ENCODE measurements around the gene SLX4IP. TPM values are rescaled to one million over a fixed set of nuclear protein-coding genes. Genes with fewer than 3 reads are reported as not detected.

Gene SLX4IP
- total RNA-seq, 1 donor from 2014 or later = 6.3 TPM

- Mint-ChIP-seq H3K9me3 (no peaks in the 10 kb centered on the region), H3K4me3 (ENCODE audit: low read depth) (peak overlapping the region; percentile 14), H3K36me3 (ENCODE audit: low read depth) (peaks cover 10% of the 10 kb centered on the region), H3K27me3 (ENCODE audit: low read depth) (no peaks in the 10 kb centered on the region), H3K27ac (peak overlapping the region; percentile 56), H3K4me1 (ENCODE audit: low read depth) (peaks cover 44% of the 10 kb centered on the region)
- intact Hi-C loops (cut with micrococcal nuclease) = loop anchor here (2.0 to 5.0 kb wide), 2 partner anchors 34 to 38 kb away; no protein-coding TSS in a partner anchor
- no peak for DNase-seq (ENCODE audit: low spot score)
These were observed 86.1 kb downstream of the SLX4IP start for GRCh38 chr20:10521068-10521831.

DNA sequence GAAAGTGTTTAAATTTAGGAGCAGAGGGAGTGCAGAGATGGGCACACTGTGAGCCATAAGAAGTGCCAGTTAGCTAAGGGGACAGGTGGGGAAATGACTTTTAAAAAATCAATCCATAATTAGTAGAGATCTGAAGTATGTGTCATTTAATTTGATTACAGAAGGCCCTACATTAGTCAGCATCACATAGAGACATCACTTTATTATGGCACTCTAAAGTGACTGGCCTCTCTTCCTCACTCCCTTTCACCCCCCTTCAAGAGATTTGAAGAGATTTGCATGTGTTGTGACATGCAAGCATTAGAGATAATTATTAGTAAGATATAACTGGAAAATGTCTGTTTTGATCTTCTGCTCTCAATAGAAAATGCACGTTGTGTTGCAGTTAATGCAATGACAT is 86.7 kb downstream of the SLX4IP start:
- peaks cover 10% of the 10 kb centered on the region for H3K36me3 Mint-ChIP-seq (ENCODE audit: low read depth)
- no peaks in the 10 kb centered on the region for H3K27me3 Mint-ChIP-seq (ENCODE audit: low read depth)
- no peak for DNase-seq (ENCODE audit: low spot score)
- no peaks in the 10 kb centered on the region for H3K9me3 Mint-ChIP-seq
- H3K4me3 Mint-ChIP-seq (ENCODE audit: low read depth) = no peak overlapping the region
- H3K27ac Mint-ChIP-seq = no peak overlapping the region
- intact Hi-C loops (cut with micrococcal nuclease) = loop anchor here (2.0 to 5.0 kb wide), 2 partner anchors 35 to 37 kb away; no protein-coding TSS in a partner anchor
- peaks cover 42% of the 10 kb centered on the region for H3K4me1 Mint-ChIP-seq (ENCODE audit: low read depth)

DNA sequence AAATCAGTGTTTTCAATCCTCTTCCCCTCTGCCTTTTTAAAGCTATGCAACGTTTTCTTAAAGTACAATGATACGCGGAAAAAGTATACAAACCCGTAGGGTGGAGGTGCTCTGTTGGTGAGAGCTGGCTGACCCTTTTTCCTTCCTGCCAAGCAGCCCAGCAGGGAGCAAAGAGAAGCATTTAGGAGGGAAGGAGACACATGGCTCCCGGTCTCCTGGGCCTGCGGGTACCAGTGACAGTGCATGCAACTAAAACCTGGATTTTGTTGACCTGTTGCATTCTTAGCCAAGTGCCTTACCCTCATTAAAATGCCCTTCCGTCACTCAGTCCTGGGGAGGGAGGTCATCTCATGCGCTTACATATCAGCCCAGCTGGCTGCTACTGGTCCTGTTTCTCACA is 87.2 kb downstream of the SLX4IP start:
- H3K9me3 Mint-ChIP-seq = no peaks in the 10 kb centered on the region
- intact Hi-C loops (cut with micrococcal nuclease) = loop anchor here (5.0 kb wide), 1 partner anchor 35 kb away; no protein-coding TSS in a partner anchor

DNA sequence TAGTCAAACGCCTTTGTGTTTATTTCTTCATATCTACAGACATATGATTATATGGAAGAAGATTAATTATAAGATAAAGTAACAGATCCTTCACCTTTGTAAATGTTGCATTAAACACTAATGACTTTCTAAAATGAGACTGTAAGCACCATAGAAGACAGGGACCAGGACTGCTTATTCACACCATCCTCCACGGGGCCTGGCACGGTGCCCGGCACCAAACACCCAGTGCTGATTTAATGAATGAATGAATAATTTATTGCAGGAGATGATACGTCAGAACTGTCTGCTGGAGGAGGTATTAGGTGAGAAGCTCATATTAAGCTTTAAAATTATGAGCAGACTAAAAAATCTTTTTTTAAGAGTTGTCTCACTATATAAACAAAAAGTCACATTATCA is 88.3 kb downstream of the SLX4IP start:
- DNase-seq (ENCODE audit: low spot score) = no peak
- peaks cover 39% of the 10 kb centered on the region for H3K4me1 Mint-ChIP-seq (ENCODE audit: low read depth)
- H3K9me3 Mint-ChIP-seq = no peaks in the 10 kb centered on the region
- peaks cover 10% of the 10 kb centered on the region for H3K36me3 Mint-ChIP-seq (ENCODE audit: low read depth)
- H3K27ac Mint-ChIP-seq = no peak overlapping the region
- H3K27me3 Mint-ChIP-seq (ENCODE audit: low read depth) = no peaks in the 10 kb centered on the region
- no peak overlapping the region for H3K4me3 Mint-ChIP-seq (ENCODE audit: low read depth)
- intact Hi-C loops (cut with micrococcal nuclease) = loop anchor here (5.0 kb wide), 1 partner anchor 36 kb away; no protein-coding TSS in a partner anchor

More for the DNA sequence above, 87.2 kb downstream of the SLX4IP start:
- H3K4me1 Mint-ChIP-seq (ENCODE audit: low read depth) = peaks cover 39% of the 10 kb centered on the region
- H3K27ac Mint-ChIP-seq = no peak overlapping the region
- DNase-seq (ENCODE audit: low spot score) = no peak
- H3K36me3 Mint-ChIP-seq (ENCODE audit: low read depth) = peaks cover 10% of the 10 kb centered on the region
- no peak overlapping the region for H3K4me3 Mint-ChIP-seq (ENCODE audit: low read depth)
- H3K27me3 Mint-ChIP-seq (ENCODE audit: low read depth) = no peaks in the 10 kb centered on the region

GRCh38 chr20:10524034-10524476 is 89.0 kb downstream of the SLX4IP start:
- Mint-ChIP-seq H3K27me3 (ENCODE audit: low read depth) (no peaks in the 10 kb centered on the region), H3K36me3 (ENCODE audit: low read depth) (peaks cover 10% of the 10 kb centered on the region), H3K4me3 (ENCODE audit: low read depth) (no peak overlapping the region), H3K4me1 (ENCODE audit: low read depth) (peaks cover 38% of the 10 kb centered on the region), H3K27ac (no peak overlapping the region), H3K9me3 (no peaks in the 10 kb centered on the region)
- intact Hi-C loops (cut with micrococcal nuclease) = loop anchor here (5.0 kb wide), 1 partner anchor 37 kb away; no protein-coding TSS in a partner anchor
- no peak for DNase-seq (ENCODE audit: low spot score)

- Mint-ChIP-seq H3K27me3 (ENCODE audit: low read depth) (no peaks in the 10 kb centered on the region), H3K36me3 (ENCODE audit: low read depth) (peaks cover 7% of the 10 kb centered on the region), H3K27ac (no peak overlapping the region), H3K4me1 (ENCODE audit: low read depth) (peaks cover 33% of the 10 kb centered on the region), H3K4me3 (ENCODE audit: low read depth) (no peak overlapping the region), H3K9me3 (no peaks in the 10 kb centered on the region)
- intact Hi-C loops (cut with micrococcal nuclease) = loop anchor here (5.0 kb wide), 1 partner anchor 37 kb away; no protein-coding TSS in a partner anchor
- no peak for DNase-seq (ENCODE audit: low spot score)
These were observed 89.5 kb downstream of the SLX4IP start for GRCh38 chr20:10524643-10525042.

DNA sequence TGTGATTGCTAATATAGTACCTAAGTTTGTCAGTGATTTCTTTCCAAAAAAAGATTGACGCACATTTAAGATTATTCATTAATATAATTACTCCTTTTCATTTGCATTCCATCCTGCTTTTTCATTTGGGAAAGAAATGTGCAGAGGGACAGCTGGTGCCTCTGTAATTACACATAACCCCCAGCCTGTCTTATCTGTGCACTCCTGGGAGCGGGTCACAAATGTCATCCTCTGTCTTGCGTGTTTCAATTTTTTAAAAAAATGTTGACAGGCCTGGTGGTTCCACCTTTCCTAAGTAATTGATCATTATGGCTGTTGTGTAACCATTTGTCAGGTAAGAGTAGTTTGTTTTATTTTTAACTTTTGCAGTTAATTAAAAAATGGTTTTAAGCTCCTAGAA is 92.7 kb downstream of the SLX4IP start:
- DNase-seq (ENCODE audit: low spot score) = no peak
- Mint-ChIP-seq H3K9me3 (no peaks in the 10 kb centered on the region), H3K27ac (no peak overlapping the region), H3K4me1 (ENCODE audit: low read depth) (peaks cover 18% of the 10 kb centered on the region), H3K27me3 (ENCODE audit: low read depth) (no peaks in the 10 kb centered on the region), H3K4me3 (ENCODE audit: low read depth) (no peak overlapping the region), H3K36me3 (ENCODE audit: low read depth) (peaks cover 7% of the 10 kb centered on the region)
- intact Hi-C loops (cut with micrococcal nuclease) = no loop called here

- no peaks in the 10 kb centered on the region for H3K27me3 Mint-ChIP-seq (ENCODE audit: low read depth)
- peaks cover 2% of the 10 kb centered on the region for H3K36me3 Mint-ChIP-seq (ENCODE audit: low read depth)
- no peak overlapping the region for H3K27ac Mint-ChIP-seq
- H3K4me1 Mint-ChIP-seq (ENCODE audit: low read depth) = peaks cover 13% of the 10 kb centered on the region
- H3K9me3 Mint-ChIP-seq = no peaks in the 10 kb centered on the region
- DNase-seq (ENCODE audit: low spot score) = no peak
- H3K4me3 Mint-ChIP-seq (ENCODE audit: low read depth) = no peak overlapping the region
- intact Hi-C loops (cut with micrococcal nuclease) = no loop called here
These were observed 95.8 kb downstream of the SLX4IP start for GRCh38 chr20:10530883-10531282.

- peaks cover 11% of the 10 kb centered on the region for H3K4me1 Mint-ChIP-seq (ENCODE audit: low read depth)
- H3K27ac Mint-ChIP-seq = no peak overlapping the region
- no peak for DNase-seq (ENCODE audit: low spot score)
- intact Hi-C loops (cut with micrococcal nuclease) = no loop called here
- H3K9me3 Mint-ChIP-seq = no peaks in the 10 kb centered on the region
- no peaks in the 10 kb centered on the region for H3K27me3 Mint-ChIP-seq (ENCODE audit: low read depth)
- H3K36me3 Mint-ChIP-seq (ENCODE audit: low read depth) = no peaks in the 10 kb centered on the region
- no peak overlapping the region for H3K4me3 Mint-ChIP-seq (ENCODE audit: low read depth)
These were observed 96.7 kb downstream of the SLX4IP start for GRCh38 chr20:10531848-10532247.

- H3K27ac Mint-ChIP-seq = no peak overlapping the region
- no peak for DNase-seq (ENCODE audit: low spot score)
- no peaks in the 10 kb centered on the region for H3K36me3 Mint-ChIP-seq (ENCODE audit: low read depth)
- intact Hi-C loops (cut with micrococcal nuclease) = no loop called here
- H3K4me1 Mint-ChIP-seq (ENCODE audit: low read depth) = peaks cover 11% of the 10 kb centered on the region
- H3K9me3 Mint-ChIP-seq = no peaks in the 10 kb centered on the region
- H3K4me3 Mint-ChIP-seq (ENCODE audit: low read depth) = no peak overlapping the region
- no peaks in the 10 kb centered on the region for H3K27me3 Mint-ChIP-seq (ENCODE audit: low read depth)
These were observed 97.3 kb downstream of the SLX4IP start for GRCh38 chr20:10532361-10532760.

GRCh38 chr20:10536531-10536930 is 101.4 kb downstream of the SLX4IP start:
- Mint-ChIP-seq H3K4me3 (ENCODE audit: low read depth) (no peak overlapping the region), H3K27me3 (ENCODE audit: low read depth) (no peaks in the 10 kb centered on the region), H3K4me1 (ENCODE audit: low read depth) (peaks cover 13% of the 10 kb centered on the region), H3K36me3 (ENCODE audit: low read depth) (no peaks in the 10 kb centered on the region), H3K27ac (no peak overlapping the region), H3K9me3 (no peaks in the 10 kb centered on the region)
- intact Hi-C loops (cut with micrococcal nuclease) = loop anchor here (5.0 kb wide), 1 partner anchor 69 kb away; no protein-coding TSS in a partner anchor
- no peak for DNase-seq (ENCODE audit: low spot score)

- no peak for DNase-seq (ENCODE audit: low spot score)
- Mint-ChIP-seq H3K4me3 (ENCODE audit: low read depth) (no peak overlapping the region), H3K27ac (no peak overlapping the region), H3K4me1 (ENCODE audit: low read depth) (peaks cover 9% of the 10 kb centered on the region), H3K36me3 (ENCODE audit: low read depth) (no peaks in the 10 kb centered on the region), H3K27me3 (ENCODE audit: low read depth) (no peaks in the 10 kb centered on the region), H3K9me3 (no peaks in the 10 kb centered on the region)
- intact Hi-C loops (cut with micrococcal nuclease) = loop anchor here (5.0 kb wide), 1 partner anchor 71 kb away; no protein-coding TSS in a partner anchor
These were observed 102.9 kb downstream of the SLX4IP start for GRCh38 chr20:10537850-10538480.

- intact Hi-C loops (cut with micrococcal nuclease) = loop anchor here (5.0 kb wide), 1 partner anchor 71 kb away; no protein-coding TSS in a partner anchor
- H3K4me1 Mint-ChIP-seq (ENCODE audit: low read depth) = peaks cover 9% of the 10 kb centered on the region
- H3K27ac Mint-ChIP-seq = no peak overlapping the region
These were observed 103.7 kb downstream of the SLX4IP start for GRCh38 chr20:10538768-10539167.

More at GRCh38 chr20:10538768-10539167, 103.7 kb downstream of the SLX4IP start:
- Mint-ChIP-seq H3K27me3 (ENCODE audit: low read depth) (no peaks in the 10 kb centered on the region), H3K4me3 (ENCODE audit: low read depth) (no peak overlapping the region), H3K36me3 (ENCODE audit: low read depth) (no peaks in the 10 kb centered on the region), H3K9me3 (no peaks in the 10 kb centered on the region)
- no peak for DNase-seq (ENCODE audit: low spot score)

Measured in activated T-helper 2 cell treated with anti-CD3 and anti-CD28 coated beads, Interferon-gamma antibody, Interleukin-2, Interleukin-4, amounts not matched to agents 10 μg/mL and 5 μg/mL and 100 μg/mL, durations not matched to agents 14 hours and 24 hours and 36 hours (primary cell).